Vagina (tissue), 2 donors: ENCODE measurements around the gene PTPN11.

Experiments used
- POLR2A ChIP-seq, 2 donors: fragments of 450-650 bp; IDR thresholded peaks; one replicate each; pipeline ENCODE4 v1.6.1; 2017; ENCODE audit warnings: antibody characterized with exemption in 2 of 2, mild to moderate bottlenecking in 2 of 2, moderate library complexity in 2 of 2
- POLR2AphosphoS5 ChIP-seq, 2 donors: sonication (generic); formaldehyde crosslinking; IDR thresholded peaks; one replicate each; pipeline ENCODE4 v1.9.0; 2017; ENCODE audit warnings: antibody characterized with exemption in 2 of 2, mild to moderate bottlenecking in 2 of 2, low read depth in 1 of 2; ENCODE audit not compliant: insufficient read depth in 1 of 2
- TF ChIP-seq, protein P1 (sequence below), 3 experiments: fragments of 450-650 bp in 2 of 3; fragments of 200-600 bp in 1 of 3; sonication (generic) in 1 of 3; IDR thresholded peaks; one replicate each; pipeline ENCODE4 v1.5.1; 2017 to 2019; ENCODE audit warnings: antibody characterized with exemption in 3 of 3, mild to moderate bottlenecking in 2 of 3, moderate library complexity in 2 of 3

DNA sequence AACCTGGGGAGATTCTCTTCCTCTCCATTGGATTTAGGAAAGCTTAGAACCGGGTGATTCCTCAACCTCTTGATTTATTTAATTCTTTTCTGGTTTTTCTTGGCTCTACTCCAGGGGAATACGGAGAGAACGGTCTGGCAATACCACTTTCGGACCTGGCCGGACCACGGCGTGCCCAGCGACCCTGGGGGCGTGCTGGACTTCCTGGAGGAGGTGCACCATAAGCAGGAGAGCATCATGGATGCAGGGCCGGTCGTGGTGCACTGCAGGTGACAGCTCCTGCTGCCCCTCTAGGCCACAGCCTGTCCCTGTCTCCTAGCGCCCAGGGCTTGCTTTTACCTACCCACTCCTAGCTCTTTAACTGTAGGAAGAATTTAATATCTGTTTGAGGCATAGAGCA lies 67.6 kb downstream of the PTPN11 start:
- TF ChIP-seq POLR2A (IDR thresholded peaks at IDR 0.05) (no peak), POLR2AphosphoS5 (IDR thresholded peaks at IDR 0.05; ENCODE audit: insufficient read depth in 1 of 2, low read depth in 1 of 2) (no peak)
- TF ChIP-seq, protein P1, sequence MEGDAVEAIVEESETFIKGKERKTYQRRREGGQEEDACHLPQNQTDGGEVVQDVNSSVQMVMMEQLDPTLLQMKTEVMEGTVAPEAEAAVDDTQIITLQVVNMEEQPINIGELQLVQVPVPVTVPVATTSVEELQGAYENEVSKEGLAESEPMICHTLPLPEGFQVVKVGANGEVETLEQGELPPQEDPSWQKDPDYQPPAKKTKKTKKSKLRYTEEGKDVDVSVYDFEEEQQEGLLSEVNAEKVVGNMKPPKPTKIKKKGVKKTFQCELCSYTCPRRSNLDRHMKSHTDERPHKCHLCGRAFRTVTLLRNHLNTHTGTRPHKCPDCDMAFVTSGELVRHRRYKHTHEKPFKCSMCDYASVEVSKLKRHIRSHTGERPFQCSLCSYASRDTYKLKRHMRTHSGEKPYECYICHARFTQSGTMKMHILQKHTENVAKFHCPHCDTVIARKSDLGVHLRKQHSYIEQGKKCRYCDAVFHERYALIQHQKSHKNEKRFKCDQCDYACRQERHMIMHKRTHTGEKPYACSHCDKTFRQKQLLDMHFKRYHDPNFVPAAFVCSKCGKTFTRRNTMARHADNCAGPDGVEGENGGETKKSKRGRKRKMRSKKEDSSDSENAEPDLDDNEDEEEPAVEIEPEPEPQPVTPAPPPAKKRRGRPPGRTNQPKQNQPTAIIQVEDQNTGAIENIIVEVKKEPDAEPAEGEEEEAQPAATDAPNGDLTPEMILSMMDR (IDR thresholded peaks at IDR 0.05) = no peak
